ENCODE data around the gene CSNK2A1. TPM values are rescaled to one million over a fixed set of nuclear protein-coding genes. Genes with fewer than 3 reads are reported as not detected.
A peak's percentile ranks its signal among the peaks of the same experiment; 100 is the strongest.

Gene CSNK2A1
- total and polyA plus RNA-seq, 2 of the 8 experiments (the other 6 are each of a cell fraction or from before 2014, with no cell fraction given): 117 to 260 TPM

GRCh38 chr20:434221-434620 is 109.4 kb downstream of the CSNK2A1 start:
- Histone ChIP-seq H3K4ac (replicated peaks; ENCODE audit: insufficient read length, low read depth, low read length) (no peak overlapping the region), H3K18ac (ENCODE audit: extremely low read depth, low read length) (no peak overlapping the region), H3K27me3 (replicated peaks in 1 of 4; ENCODE audit: control insufficient read depth in 3 of 4, extremely low read depth in 1 of 4, insufficient read depth in 3 of 4, low read length in 3 of 4) (peaks cover 0 to 11% (median 3%) of the 10 kb centered on the region in 4 experiments; a peak in 4 of 7 replicates), H3K4me1 (replicated peaks in 1 of 4; ENCODE audit: control insufficient read depth in 3 of 4, insufficient read depth in 4 of 4, low read length in 3 of 4) (peaks cover 0 to 13% (median 5%) of the 10 kb centered on the region in 4 experiments; a peak in 6 of 7 replicates), H3K27ac (ENCODE audit: low read depth, low read length) (no peak overlapping the region), H3K9me3 (ENCODE audit: insufficient read depth in 2 of 2, low read depth in 1 of 2, low read length in 1 of 2) (no peaks in the 10 kb centered on the region), H3K23ac (ENCODE audit: insufficient read length) (no peak overlapping the region), H3K23me2 (ENCODE audit: low read depth, low read length) (no peaks in the 10 kb centered on the region), H3K4me2 (ENCODE audit: insufficient read depth in 1 of 2, low read depth in 2 of 2, low read length in 2 of 2) (peak overlapping the region; percentile 43 to 57), H2BK15ac (ENCODE audit: low read length) (no peak overlapping the region), H2AFZ (ENCODE audit: low read length) (no peak overlapping the region), H3K79me1 (ENCODE audit: low read depth, low read length) (no peaks in the 10 kb centered on the region), H3K36me3 (ENCODE audit: control insufficient read depth in 2 of 4, insufficient read depth in 4 of 4, low read length in 3 of 4) (peaks cover 9 to 38% (median 17%) of the 10 kb centered on the region in 4 experiments; a peak in 6 of 8 replicates), H4K5ac (ENCODE audit: insufficient read length, low read depth, low read length) (no peak overlapping the region), H2BK120ac (replicated peaks; ENCODE audit: low read depth, low read length) (no peak overlapping the region), H3K9ac (replicated peaks in 1 of 4; ENCODE audit: extremely low read depth in 1 of 4, low read depth in 3 of 4, low read length in 3 of 4) (no peak overlapping the region), H3K56ac (replicated peaks; ENCODE audit: insufficient read length, low read depth, low read length) (no peak overlapping the region), H4K91ac (replicated peaks; ENCODE audit: insufficient read length, low read length) (no peak overlapping the region), H3K14ac (ENCODE audit: insufficient read length) (no peak overlapping the region), H3K79me2 (ENCODE audit: control insufficient read depth in 1 of 2, insufficient read depth in 2 of 2, low read length in 2 of 2) (no peaks in the 10 kb centered on the region), H4K8ac (ENCODE audit: extremely low read depth, insufficient read depth, low read length) (no peak overlapping the region), H2AK5ac (ENCODE audit: low read depth, low read length) (no peak overlapping the region), H2BK5ac (ENCODE audit: low read depth, low read length) (no peak overlapping the region), H4K20me1 (replicated peaks in 1 of 2; ENCODE audit: control insufficient read depth in 1 of 2, insufficient read depth in 2 of 2, low read length in 2 of 2) (peaks cover 9 to 42% of the 10 kb centered on the region in 2 experiments), H2BK12ac (ENCODE audit: low read depth, low read length) (no peak overlapping the region), H3K4me3 (ENCODE audit: extremely low read depth in 1 of 4, insufficient read depth in 2 of 4, low read depth in 3 of 4, low read length in 4 of 4) (peak overlapping the region in 1 of 4 experiments; percentile 40; a peak in 2 of 8 replicates), H2BK20ac (ENCODE audit: low read length) (no peak overlapping the region)
- peak; percentile 98 for FAIRE-seq
- WGBS, 2 experiments (ENCODE audit: extremely low coverage in 1 of 2, insufficient coverage in 1 of 2, insufficient read length in 1 of 2, insufficient replicate concordance in 2 of 2, low coverage in 1 of 2, low lambda C conversion rate in 2 of 2, missing lambda C conversion rate in 1 of 2): 26% methylated on average over 11 of the region's 11 CpGs; no CpG with 5 or more reads in 1 of the 2 experiments
- POLR2A ChIA-PET (ENCODE audit: partially characterized antibody): interaction anchor here (0.8 to 2.4 kb wide), 9 partner anchors 10 to 109 kb away, joined by 3 to 11 read pairs (median 4); partner anchors contain the start of genes CSNK2A1, RBCK1 and TBC1D20
- peak in 1 of 2 experiments; percentile 75 for DNase-seq (ENCODE audit: low read depth in 1 of 2, low spot score in 2 of 2)
- CTCF ChIA-PET (ENCODE audit: partially characterized antibody): interaction anchor here (1.5 to 4.1 kb wide), 4 partner anchors 27 to 305 kb away, joined by 5 to 17 read pairs (median 12); no protein-coding TSS in a partner anchor
- TF ChIP-seq ASH2L (IDR thresholded peaks at IDR 0.05; ENCODE audit: low read length) (peak; percentile 23), HDAC6 (IDR thresholded peaks at IDR 0.05; ENCODE audit: low read depth, low read length) (no peak), POU5F1 (IDR thresholded peaks at IDR 0.05; ENCODE audit: low read depth, low read length) (peak; percentile 79; the same call in 1 of the 2 replicates), SP1 (IDR thresholded peaks at IDR 0.05; ENCODE audit: low read depth, low read length) (peak; percentile 69; the same call in 1 of the 2 replicates), YY1 (IDR thresholded peaks at IDR 0.05; ENCODE audit: low read depth, low read length) (no peak), BACH1 (IDR thresholded peaks at IDR 0.05; ENCODE audit: low read length) (no peak), SIN3A (conservative IDR thresholded peaks at IDR 0.05 in 1 of 2, IDR thresholded peaks at IDR 0.05 in 1 of 2; ENCODE audit: low read depth in 1 of 2, low read length in 2 of 2) (0 out of 4 replicates have a peak, but pooled peaks of 1 of the 2 experiments have one; percentile 41), POLR2AphosphoS5 (IDR thresholded peaks at IDR 0.05; ENCODE audit: low read depth, low read length) (peak; percentile 71; the same call in 1 of the 2 replicates), RFX5 (IDR thresholded peaks at IDR 0.05; ENCODE audit: borderline replicate concordance, low read depth, low read length) (no peak), KDM5A (IDR thresholded peaks at IDR 0.05; ENCODE audit: low read length) (no peak)

Measured in H1 (cell line).